HL-60/S4 treated with retinoic acid at 250 ng/mL for 4 days and 3 days (cell line): ENCODE results near the gene TENM4.

ENCODE experiments used
- in situ Hi-C: fragments of 300-500 bp; cut with MboI; formaldehyde crosslinking; loops from 2 replicates; pipeline ENCODE4 v1.7.0; 2022; ENCODE audit warnings: low sequenced_read_pairs

TENM4 gene

GRCh38 chr11:79147731-79148130 lies 293.1 kb downstream of the TENM4 start:
- in situ Hi-C loops, result no loop called here

DNA sequence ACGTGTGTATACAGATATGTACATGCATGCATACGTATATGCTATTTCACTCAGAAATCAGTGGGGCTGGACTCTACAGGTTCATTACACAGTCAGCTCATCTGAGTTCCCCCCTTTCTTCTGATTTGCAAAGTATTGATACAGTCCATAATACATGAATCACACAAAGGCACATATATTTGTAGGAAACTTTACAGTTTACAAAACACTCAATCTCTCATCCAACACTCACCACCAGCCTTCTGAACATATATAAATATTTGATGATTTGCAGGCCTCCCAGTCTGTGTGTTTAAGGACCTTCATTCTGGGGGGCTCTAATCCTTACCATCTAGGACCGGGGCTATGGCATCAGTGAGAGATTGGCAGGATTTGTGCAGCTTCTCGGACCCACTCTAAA lies 293.8 kb downstream of the TENM4 start:
- in situ Hi-C loops, result no loop called here

DNA sequence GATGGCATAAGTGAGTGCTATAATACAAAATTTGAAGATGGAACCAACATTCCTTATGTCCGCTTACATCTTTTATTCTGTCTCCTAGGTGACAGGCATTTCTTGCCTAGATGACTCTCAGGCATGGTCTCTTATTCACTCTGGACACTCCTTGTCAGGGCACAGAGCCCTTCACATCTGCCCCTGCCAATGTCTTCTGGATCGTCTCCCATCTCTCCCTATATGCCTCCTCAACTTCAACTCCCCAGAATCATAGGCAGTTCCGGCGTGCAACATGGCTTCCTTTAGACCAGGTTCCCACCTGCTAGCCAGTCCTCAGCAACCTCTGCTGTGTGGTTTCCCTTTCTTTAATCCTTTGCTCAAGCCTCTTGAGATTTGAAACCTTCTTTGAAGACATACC lies 300.9 kb downstream of the TENM4 start:
- in situ Hi-C loops, result no loop called here

DNA sequence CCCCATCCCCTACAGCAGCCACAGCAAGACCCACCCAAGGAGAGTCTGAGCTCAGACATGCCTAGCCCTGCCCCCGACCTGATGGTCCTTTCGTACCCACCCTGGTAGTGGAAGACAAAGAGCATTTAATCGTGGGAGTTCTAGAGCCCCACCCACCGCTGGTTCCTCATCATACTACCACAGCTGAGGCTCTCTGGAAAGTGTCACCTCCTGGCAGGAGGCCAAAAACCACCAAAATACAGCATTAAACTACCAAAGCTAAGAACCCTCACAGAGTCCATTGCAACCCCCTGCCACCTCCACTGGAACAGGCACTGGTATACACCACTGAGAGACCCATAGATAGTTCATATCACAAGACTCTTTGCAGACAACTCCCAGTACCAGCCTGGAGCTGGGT lies 311.1 kb downstream of the TENM4 start:
- in situ Hi-C loops, result no loop called here

DNA sequence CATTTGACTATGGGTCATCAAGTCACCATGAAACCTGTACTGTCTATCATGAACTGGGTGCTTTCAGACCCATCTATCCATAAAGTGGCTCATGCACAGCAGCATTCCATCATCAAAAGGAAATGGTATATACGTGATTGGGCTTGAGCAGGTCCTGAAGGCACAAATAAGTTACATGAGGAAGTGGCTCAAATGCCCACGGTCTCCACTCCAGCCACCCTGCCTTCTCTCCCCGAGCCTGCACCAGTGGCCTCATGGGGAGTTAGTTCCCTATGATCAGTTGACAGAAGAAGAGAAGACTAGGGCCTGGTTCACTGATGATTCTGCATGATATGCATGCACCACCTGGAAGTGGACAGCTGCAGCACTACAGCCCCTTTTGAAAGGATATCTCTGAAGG lies 312.5 kb downstream of the TENM4 start:
- in situ Hi-C loops, result no loop called here

- in situ Hi-C loops, result no loop called here
Measured at GRCh38 chr11:79122759-79123158, 318.1 kb downstream of the TENM4 start.

GRCh38 chr11:79121351-79121750 lies 319.5 kb downstream of the TENM4 start:
- in situ Hi-C loops, result no loop called here

GRCh38 chr11:79119491-79120284 lies 321.1 kb downstream of the TENM4 start:
- in situ Hi-C loops, result no loop called here

GRCh38 chr11:79117488-79117887 lies 323.3 kb downstream of the TENM4 start:
- in situ Hi-C loops, result no loop called here

DNA sequence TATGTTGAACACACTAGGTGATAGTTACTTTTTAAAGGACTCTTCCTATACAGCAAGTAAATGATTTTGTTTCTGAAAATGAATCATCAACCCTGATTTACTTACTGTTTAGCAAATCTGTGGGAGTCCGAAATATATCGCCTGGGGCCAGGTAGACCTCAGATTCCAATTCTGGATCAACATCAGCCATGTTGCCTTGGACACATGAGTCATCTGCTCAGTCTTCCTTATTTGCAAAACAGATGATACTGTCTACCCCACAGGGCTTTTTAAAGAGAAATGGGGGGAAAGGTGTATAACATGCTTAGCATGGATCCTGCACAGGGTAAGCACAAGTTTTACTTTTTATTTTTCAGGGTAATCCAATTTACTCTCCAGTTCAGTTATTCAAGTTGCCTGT lies 324.2 kb downstream of the TENM4 start:
- in situ Hi-C loops, result no loop called here

GRCh38 chr11:79113054-79113690 lies 327.7 kb downstream of the TENM4 start:
- in situ Hi-C loops, result no loop called here

DNA sequence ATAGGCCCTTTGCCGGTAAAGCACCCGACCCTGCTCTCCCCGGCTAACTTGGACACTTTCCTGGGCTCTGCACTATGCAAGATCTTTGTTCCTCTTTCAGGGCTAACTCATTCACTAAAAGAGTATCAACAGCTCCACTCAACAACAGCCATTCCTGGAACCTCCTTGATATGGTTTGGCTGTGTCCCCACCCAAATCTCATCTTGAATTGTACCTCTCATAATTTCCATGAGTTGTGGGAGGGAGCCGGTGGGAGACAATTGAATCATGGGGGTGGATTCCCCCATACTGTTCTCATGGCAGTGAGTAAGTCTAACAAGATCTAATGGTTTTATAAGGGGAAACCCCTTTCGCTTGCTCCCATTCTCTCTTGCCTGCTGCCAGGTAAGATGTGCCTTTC lies 330.0 kb downstream of the TENM4 start:
- in situ Hi-C loops, result no loop called here

DNA sequence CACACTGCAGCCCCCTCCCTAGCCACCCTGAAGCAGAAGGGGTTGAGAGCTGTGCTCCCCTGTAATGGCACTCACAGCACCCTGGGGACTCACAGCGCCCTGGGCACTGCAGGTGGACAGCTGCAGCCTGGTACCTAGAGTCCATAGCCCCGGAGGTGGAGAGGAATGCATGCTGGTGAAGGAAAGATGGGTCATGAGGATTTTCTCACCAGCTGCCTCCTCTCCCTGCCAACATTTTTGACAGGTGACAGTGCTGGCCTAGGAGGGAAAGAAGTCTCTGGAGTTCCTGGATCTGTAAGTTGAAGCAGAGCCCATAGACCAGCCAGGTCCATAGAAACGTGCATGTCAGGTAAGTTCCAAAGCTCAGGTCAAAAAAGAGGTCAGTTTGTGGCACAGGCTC lies 330.5 kb downstream of the TENM4 start:
- in situ Hi-C loops, result no loop called here

- in situ Hi-C loops, result no loop called here
Measured at GRCh38 chr11:79108851-79109250, 332.0 kb downstream of the TENM4 start.

DNA sequence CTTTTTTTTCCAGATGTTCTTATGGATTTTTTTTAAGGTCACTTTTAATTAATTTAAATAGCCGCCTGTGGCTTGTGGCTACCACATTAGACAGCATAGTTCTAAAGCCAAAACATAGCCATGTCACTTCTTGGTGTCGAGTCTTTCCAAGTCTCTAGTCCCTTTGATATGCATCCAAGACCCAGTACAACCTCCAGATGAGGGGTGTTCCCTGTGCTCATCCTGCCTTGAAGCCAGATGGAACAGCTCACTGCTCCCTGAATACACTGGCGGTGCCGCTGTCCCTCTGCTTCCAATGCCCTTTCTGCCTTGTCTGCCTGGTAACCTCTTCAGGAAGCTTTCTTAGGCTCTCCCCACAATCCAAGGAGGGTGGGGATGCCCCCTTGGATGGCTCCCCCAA lies 338.0 kb downstream of the TENM4 start:
- in situ Hi-C loops, result no loop called here

DNA sequence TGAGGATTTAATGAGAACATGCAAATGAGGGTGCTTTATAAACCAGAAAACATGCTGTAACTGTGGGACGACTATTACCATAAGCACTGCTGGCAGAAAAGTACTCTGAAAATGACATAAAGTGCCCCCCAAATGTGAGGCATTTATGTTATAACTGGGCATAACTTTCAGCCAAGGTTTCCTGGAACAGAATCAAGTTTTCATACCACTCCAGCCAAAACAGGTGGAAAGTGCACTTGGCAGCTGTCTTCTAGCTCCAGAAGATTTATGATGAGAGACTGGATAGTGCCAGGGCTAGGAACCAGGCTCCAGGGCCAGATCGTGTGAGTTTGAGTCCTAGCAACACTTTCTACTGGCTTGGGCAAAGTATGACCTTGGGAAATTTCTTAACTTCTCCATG lies 339.2 kb downstream of the TENM4 start:
- in situ Hi-C loops, result no loop called here

- in situ Hi-C loops, result no loop called here
Measured at GRCh38 chr11:79100093-79100910, 340.5 kb downstream of the TENM4 start.

- in situ Hi-C loops, result no loop called here
Measured at GRCh38 chr11:79098146-79098545, 342.7 kb downstream of the TENM4 start.

GRCh38 chr11:79097246-79097875 lies 343.5 kb downstream of the TENM4 start:
- in situ Hi-C loops, result no loop called here

DNA sequence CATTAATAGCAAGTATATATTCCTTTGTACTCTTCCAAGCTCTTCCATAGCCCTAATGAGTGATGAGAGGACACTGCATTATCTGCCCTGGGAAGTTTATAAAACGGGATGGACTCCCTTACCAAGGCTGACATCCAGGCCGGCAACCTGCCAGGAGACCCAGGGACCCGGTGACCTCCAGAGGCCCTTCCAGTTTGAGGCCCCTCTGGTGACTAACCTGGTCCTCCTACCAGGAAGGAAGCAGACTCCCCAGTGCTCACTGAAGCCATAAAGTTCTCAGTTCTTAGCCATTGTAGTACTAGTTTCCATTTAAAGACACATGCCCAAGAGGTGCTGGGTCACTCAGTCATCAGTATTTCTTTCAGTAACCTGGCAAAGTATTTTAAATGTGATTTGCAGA lies 345.4 kb downstream of the TENM4 start:
- in situ Hi-C loops, result no loop called here

DNA sequence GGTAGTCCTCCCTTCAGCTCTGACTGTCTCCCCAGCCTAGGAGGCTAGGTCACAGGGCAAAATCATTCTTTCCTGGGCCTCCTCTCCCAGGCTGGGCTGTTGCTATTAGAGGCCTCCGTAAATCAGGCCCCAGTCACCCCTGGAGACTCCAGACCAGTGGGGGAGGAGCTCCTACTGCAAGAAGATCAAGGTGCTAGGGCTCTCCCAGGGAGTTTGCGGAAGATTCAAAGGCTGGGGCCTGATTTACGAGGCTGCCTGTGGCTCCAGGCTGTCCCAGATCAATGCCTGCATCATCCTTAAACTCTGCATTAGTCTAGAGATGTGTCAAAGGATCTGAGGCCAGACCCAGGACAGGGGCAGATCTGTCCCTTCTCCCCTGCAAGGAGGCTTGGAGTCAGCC lies 346.2 kb downstream of the TENM4 start:
- in situ Hi-C loops, result no loop called here
